ENCODE results near the gene GABRA5.

DNA sequence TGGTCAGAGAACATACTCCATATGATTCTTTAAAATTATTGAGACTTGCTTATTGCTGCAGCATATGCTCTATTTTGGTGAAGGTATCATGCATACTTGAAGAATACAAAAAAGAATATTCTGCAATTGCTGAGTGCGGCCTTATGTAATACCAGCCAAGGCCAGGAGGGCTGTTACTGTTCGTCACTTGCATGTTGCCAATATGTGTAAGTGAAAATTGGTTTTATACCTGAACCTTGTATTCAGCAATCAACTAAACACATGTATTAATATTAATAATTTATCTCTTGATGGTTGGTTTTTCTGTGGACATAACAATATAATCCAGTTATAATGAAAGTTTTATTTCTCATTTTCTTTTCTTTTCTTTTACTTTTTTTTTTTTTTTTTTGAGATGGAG lies 13.9 kb upstream of the GABRA5 start:
- TF ChIP-seq, protein P1, sequence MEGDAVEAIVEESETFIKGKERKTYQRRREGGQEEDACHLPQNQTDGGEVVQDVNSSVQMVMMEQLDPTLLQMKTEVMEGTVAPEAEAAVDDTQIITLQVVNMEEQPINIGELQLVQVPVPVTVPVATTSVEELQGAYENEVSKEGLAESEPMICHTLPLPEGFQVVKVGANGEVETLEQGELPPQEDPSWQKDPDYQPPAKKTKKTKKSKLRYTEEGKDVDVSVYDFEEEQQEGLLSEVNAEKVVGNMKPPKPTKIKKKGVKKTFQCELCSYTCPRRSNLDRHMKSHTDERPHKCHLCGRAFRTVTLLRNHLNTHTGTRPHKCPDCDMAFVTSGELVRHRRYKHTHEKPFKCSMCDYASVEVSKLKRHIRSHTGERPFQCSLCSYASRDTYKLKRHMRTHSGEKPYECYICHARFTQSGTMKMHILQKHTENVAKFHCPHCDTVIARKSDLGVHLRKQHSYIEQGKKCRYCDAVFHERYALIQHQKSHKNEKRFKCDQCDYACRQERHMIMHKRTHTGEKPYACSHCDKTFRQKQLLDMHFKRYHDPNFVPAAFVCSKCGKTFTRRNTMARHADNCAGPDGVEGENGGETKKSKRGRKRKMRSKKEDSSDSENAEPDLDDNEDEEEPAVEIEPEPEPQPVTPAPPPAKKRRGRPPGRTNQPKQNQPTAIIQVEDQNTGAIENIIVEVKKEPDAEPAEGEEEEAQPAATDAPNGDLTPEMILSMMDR (conservative IDR thresholded peaks at IDR 0.05) = no peak
- no peak for TF ChIP-seq EZH2 (IDR thresholded peaks at IDR 0.05; ENCODE audit: low read depth)
